22Rv1 (cell line): Measurements from ENCODE around the gene G6PC2.

Experiments
- ZFX ChIP-seq: fragments of 450-650 bp; IDR thresholded peaks from 2 replicates; pipeline ENCODE4 v1.6.1; 2017; ENCODE audit warnings: antibody characterized with exemption, borderline replicate concordance
- TF ChIP-seq, protein P1 (sequence below): fragments of 450-650 bp; IDR thresholded peaks from 2 replicates; pipeline ENCODE4 v1.5.1; 2017; ENCODE audit warnings: mild to moderate bottlenecking

DNA sequence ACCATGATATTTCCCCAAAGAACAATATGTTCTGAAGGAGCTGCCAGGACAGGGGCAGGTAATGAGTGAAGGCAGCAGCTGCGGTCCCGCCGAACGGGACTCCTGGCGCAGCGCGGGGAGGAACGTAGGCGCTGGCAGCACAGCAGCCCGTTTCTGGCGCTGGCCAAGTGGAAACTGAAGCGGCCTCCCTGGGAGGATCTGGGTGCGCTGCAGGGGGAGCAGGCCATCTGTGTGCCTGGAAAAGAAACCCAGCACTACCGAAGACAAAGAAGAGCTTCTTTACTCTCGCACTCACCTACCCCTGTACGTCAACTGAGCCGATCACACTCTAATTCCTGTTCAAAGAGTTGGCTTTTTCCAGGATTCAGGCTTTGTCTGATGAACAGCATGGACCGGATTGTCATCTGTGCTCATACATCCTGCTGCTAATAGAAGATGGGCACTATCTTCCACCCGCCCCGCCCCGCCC is 11.8 kb downstream of the G6PC2 start:
- TF ChIP-seq, protein P1, sequence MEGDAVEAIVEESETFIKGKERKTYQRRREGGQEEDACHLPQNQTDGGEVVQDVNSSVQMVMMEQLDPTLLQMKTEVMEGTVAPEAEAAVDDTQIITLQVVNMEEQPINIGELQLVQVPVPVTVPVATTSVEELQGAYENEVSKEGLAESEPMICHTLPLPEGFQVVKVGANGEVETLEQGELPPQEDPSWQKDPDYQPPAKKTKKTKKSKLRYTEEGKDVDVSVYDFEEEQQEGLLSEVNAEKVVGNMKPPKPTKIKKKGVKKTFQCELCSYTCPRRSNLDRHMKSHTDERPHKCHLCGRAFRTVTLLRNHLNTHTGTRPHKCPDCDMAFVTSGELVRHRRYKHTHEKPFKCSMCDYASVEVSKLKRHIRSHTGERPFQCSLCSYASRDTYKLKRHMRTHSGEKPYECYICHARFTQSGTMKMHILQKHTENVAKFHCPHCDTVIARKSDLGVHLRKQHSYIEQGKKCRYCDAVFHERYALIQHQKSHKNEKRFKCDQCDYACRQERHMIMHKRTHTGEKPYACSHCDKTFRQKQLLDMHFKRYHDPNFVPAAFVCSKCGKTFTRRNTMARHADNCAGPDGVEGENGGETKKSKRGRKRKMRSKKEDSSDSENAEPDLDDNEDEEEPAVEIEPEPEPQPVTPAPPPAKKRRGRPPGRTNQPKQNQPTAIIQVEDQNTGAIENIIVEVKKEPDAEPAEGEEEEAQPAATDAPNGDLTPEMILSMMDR, result no peak
- no peak for TF ChIP-seq ZFX
